SK-N-SH treated with all-trans-retinoic acid at 6 μM for 48 hours (cell line): ENCODE results near the gene SLC4A4.

ENCODE experiments used
- ATAC-seq: fragments of 200-7000 bp; cut with Tn5 transposase; 3 replicates; pipeline ENCODE4 v1.9.1; 2020; ENCODE audit warnings: mild to moderate bottlenecking, moderate library complexity
- ARNTL ChIP-seq: fragments of 450-650 bp; formaldehyde crosslinking; IDR thresholded peaks from 2 replicates; pipeline ENCODE4 v1.5.0; 2020; ENCODE audit warnings: low read depth, mild to moderate bottlenecking, moderate library complexity, borderline replicate concordance
- BACH2 ChIP-seq: fragments of 250-450 bp; sonication (Bioruptor Pico); IDR thresholded peaks from 2 replicates; pipeline ENCODE4 v1.9.0; 2021; ENCODE audit warnings: mild to moderate bottlenecking, borderline replicate concordance
- CSDC2 ChIP-seq: fragments of 250-450 bp; sonication (Bioruptor Pico); IDR thresholded peaks from 2 replicates; pipeline ENCODE4 v1.5.0; 2020; ENCODE audit warnings: mild to moderate bottlenecking, moderate library complexity
- ESRRG ChIP-seq: fragments of 250-450 bp; sonication (Bioruptor Pico); IDR thresholded peaks from 2 replicates; pipeline ENCODE4 v1.6.1; 2021; ENCODE audit warnings: mild to moderate bottlenecking
- GLIS3 ChIP-seq: fragments of 250-450 bp; sonication (Bioruptor Pico); IDR thresholded peaks from 2 replicates; pipeline ENCODE4 v1.5.0; 2020; ENCODE audit warnings: mild to moderate bottlenecking, moderate library complexity
- ISL1 ChIP-seq: fragments of 250-450 bp; sonication (Bioruptor Pico); IDR thresholded peaks from 2 replicates; pipeline ENCODE4 v2.1.2; 2022; ENCODE audit warnings: mild to moderate bottlenecking, moderate library complexity
- OSR1 ChIP-seq: fragments of 250-450 bp; sonication (Bioruptor Pico); IDR thresholded peaks from 2 replicates; pipeline ENCODE4 v1.8.0; 2022; ENCODE audit warnings: moderate library complexity, mild to moderate bottlenecking, inconsistent platforms
- PPARA ChIP-seq: fragments of 250-450 bp; sonication (Bioruptor Pico); IDR thresholded peaks from 2 replicates; pipeline ENCODE4 v1.5.0; 2020; ENCODE audit warnings: mild to moderate bottlenecking, borderline replicate concordance
- RARB ChIP-seq: fragments of 250-450 bp; sonication (Bioruptor Pico); IDR thresholded peaks from 2 replicates; pipeline ENCODE4 v1.8.0; 2021; ENCODE audit warnings: mild to moderate bottlenecking, moderate library complexity
- SNAI2 ChIP-seq: fragments of 250-450 bp; sonication (Bioruptor Pico); IDR thresholded peaks from 2 replicates; pipeline ENCODE4 v1.5.0; 2020; ENCODE audit warnings: mild to moderate bottlenecking, moderate library complexity
- TCF4 ChIP-seq: fragments of 250-450 bp; sonication (Bioruptor Pico); IDR thresholded peaks from 2 replicates; pipeline ENCODE4 v1.8.0; 2021; ENCODE audit warnings: mild to moderate bottlenecking, moderate library complexity, borderline replicate concordance
- TOX ChIP-seq: fragments of 250-450 bp; sonication (Bioruptor Pico); IDR thresholded peaks from 2 replicates; pipeline ENCODE4 v1.8.0; 2021; ENCODE audit warnings: mild to moderate bottlenecking, moderate library complexity, borderline replicate concordance
- ZC3H10 ChIP-seq: fragments of 250-450 bp; sonication (Bioruptor Pico); IDR thresholded peaks from 2 replicates; pipeline ENCODE4 v1.5.1; 2021; ENCODE audit warnings: mild to moderate bottlenecking, moderate library complexity
- ZFP3 ChIP-seq: fragments of 250-450 bp; sonication (Bioruptor Pico); IDR thresholded peaks from 2 replicates; pipeline ENCODE4 v1.5.0; 2020; ENCODE audit warnings: mild to moderate bottlenecking, moderate library complexity
- ZFP30 ChIP-seq: fragments of 450-650 bp; formaldehyde crosslinking; IDR thresholded peaks from 2 replicates; pipeline ENCODE4 v1.5.0; 2022; ENCODE audit warnings: mild to moderate bottlenecking, moderate library complexity
- ZNF565 ChIP-seq: fragments of 450-650 bp; formaldehyde crosslinking; conservative IDR thresholded peaks from 2 replicates; pipeline ENCODE4 v1.5.0; 2020; ENCODE audit warnings: low read depth, mild to moderate bottlenecking, moderate library complexity
- ZNF70 ChIP-seq: fragments of 450-650 bp; formaldehyde crosslinking; IDR thresholded peaks from 2 replicates; pipeline ENCODE4 v1.5.0; 2020; ENCODE audit warnings: mild to moderate bottlenecking, moderate library complexity
- ZNF8 ChIP-seq: fragments of 450-650 bp; formaldehyde crosslinking; IDR thresholded peaks from 2 replicates; pipeline ENCODE4 v1.5.0; 2020; ENCODE audit warnings: mild to moderate bottlenecking, moderate library complexity
- TF ChIP-seq, protein P1 (sequence below): fragments of 250-450 bp; sonication (Bioruptor Pico); IDR thresholded peaks from 2 replicates; pipeline ENCODE4 v1.5.1; 2020; ENCODE audit warnings: low read depth, mild to moderate bottlenecking, moderate library complexity
- TF ChIP-seq, protein P2 (sequence below): fragments of 250-450 bp; sonication (Bioruptor Pico); IDR thresholded peaks from 2 replicates; pipeline ENCODE4 v1.5.1; 2021; ENCODE audit warnings: mild to moderate bottlenecking, moderate library complexity
- TF ChIP-seq, protein P3 (sequence below): fragments of 250-450 bp; sonication (Bioruptor Pico); IDR thresholded peaks from 2 replicates; pipeline ENCODE4 v1.8.0; 2020; ENCODE audit warnings: mild to moderate bottlenecking, moderate library complexity, borderline replicate concordance
- TF ChIP-seq, protein P4 (sequence below): fragments of 250-450 bp; sonication (Bioruptor Pico); IDR thresholded peaks from 2 replicates; pipeline ENCODE4 v1.5.0; 2020; ENCODE audit warnings: mild to moderate bottlenecking, moderate library complexity
- TF ChIP-seq, protein P5 (sequence below): fragments of 250-450 bp; sonication (Bioruptor Pico); IDR thresholded peaks from 2 replicates; pipeline ENCODE4 v1.8.0; 2021; ENCODE audit warnings: low read depth, mild to moderate bottlenecking, moderate library complexity, borderline replicate concordance

SLC4A4 gene

DNA sequence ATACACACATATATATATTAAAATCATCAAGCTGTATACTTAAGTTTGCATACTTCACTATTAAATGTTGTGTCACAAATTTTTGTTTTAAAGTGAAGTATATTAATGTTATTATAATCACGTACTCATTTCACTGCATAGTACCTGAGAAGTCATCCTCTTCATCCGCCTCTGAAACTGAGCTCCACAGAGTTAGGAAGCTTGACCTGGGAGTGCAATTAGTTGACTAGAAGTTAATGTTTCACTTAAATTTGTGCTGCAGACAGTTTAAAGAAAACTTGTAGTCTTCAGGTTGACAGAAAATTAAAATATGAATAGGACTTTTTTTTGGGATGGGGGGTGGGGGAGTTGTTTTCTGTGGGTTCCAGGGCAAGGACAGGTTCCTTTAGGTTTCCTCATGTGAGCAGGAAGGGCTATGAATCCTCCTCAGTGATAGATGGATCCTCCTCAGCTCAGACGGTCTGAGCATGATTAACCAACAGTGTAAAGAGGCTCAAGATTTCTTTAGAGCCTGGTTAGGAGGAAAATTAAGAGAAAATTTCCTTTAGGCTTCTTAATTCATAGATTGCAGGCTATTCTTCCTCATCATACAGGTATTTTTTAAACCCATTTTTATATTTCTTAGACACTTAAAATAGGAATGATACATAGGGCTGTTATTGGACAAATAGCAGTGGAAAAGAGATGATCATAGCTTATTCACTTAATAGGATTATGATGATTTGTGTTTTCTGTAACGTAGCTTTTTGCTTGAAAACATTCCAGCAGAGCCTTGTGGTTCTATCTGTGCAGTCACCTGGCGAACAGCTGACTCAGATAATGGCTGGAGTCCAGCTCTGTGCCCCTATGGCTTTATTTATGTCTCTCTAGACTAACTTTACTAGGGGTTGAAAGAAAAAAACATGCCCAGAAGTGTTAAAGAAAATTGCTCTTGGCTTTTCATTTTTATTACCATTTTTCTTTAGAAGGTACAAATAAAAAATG, 102.7 kb downstream of the SLC4A4 start:
- TF ChIP-seq GLIS3 (CRISPR knock-in tag): no peak
- TF ChIP-seq ZFP30 (CRISPR knock-in tag): no peak
- TF ChIP-seq ZNF565 (CRISPR knock-in tag): no peak
- TF ChIP-seq RARB: no peak
- no peak for TF ChIP-seq ZNF70 (CRISPR knock-in tag)
- no peak for TF ChIP-seq SNAI2 (CRISPR knock-in tag)
- no peak for TF ChIP-seq OSR1
- TF ChIP-seq TCF4 (CRISPR knock-in tag): no peak
- TF ChIP-seq ZNF8 (CRISPR knock-in tag): no peak
- TF ChIP-seq CSDC2 (CRISPR knock-in tag): no peak
- no peak for TF ChIP-seq ZC3H10 (CRISPR knock-in tag)
- TF ChIP-seq, protein P1, sequence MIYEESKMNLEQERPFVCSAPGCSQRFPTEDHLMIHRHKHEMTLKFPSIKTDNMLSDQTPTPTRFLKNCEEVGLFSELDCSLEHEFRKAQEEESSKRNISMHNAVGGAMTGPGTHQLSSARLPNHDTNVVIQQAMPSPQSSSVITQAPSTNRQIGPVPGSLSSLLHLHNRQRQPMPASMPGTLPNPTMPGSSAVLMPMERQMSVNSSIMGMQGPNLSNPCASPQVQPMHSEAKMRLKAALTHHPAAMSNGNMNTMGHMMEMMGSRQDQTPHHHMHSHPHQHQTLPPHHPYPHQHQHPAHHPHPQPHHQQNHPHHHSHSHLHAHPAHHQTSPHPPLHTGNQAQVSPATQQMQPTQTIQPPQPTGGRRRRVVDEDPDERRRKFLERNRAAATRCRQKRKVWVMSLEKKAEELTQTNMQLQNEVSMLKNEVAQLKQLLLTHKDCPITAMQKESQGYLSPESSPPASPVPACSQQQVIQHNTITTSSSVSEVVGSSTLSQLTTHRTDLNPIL (CRISPR knock-in tag): no peak
- TF ChIP-seq BACH2: no peak
- TF ChIP-seq TOX (CRISPR knock-in tag): no peak
- TF ChIP-seq, protein P2, sequence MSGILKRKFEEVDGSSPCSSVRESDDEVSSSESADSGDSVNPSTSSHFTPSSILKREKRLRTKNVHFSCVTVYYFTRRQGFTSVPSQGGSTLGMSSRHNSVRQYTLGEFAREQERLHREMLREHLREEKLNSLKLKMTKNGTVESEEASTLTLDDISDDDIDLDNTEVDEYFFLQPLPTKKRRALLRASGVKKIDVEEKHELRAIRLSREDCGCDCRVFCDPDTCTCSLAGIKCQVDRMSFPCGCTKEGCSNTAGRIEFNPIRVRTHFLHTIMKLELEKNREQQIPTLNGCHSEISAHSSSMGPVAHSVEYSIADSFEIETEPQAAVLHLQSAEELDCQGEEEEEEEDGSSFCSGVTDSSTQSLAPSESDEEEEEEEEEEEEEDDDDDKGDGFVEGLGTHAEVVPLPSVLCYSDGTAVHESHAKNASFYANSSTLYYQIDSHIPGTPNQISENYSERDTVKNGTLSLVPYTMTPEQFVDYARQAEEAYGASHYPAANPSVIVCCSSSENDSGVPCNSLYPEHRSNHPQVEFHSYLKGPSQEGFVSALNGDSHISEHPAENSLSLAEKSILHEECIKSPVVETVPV (CRISPR knock-in tag): no peak
- no peak for TF ChIP-seq ISL1 (CRISPR knock-in tag)
- no peak for ATAC-seq

DNA sequence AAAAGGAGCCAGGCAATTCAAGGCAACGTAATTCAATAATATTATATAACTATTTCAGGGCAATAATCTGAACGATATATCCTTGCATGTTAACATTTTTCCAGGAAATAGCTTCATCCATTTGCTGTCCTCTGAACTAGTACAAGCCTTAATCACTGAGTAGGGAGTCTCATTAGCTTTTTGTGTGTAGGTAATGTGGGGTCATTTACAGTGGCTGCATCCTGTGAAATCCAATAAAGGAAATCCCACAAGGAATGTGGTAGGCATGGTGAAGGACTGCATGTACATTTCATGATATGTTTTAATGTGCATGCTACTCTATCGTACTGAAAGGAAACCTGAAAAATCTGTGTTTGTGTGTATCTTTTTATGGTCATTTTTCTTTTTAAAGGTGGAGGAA, 103.5 kb downstream of the SLC4A4 start:
- TF ChIP-seq SNAI2 (CRISPR knock-in tag): no peak
- TF ChIP-seq ZNF8 (CRISPR knock-in tag): no peak
- no peak for TF ChIP-seq GLIS3 (CRISPR knock-in tag)
- TF ChIP-seq, protein P3, sequence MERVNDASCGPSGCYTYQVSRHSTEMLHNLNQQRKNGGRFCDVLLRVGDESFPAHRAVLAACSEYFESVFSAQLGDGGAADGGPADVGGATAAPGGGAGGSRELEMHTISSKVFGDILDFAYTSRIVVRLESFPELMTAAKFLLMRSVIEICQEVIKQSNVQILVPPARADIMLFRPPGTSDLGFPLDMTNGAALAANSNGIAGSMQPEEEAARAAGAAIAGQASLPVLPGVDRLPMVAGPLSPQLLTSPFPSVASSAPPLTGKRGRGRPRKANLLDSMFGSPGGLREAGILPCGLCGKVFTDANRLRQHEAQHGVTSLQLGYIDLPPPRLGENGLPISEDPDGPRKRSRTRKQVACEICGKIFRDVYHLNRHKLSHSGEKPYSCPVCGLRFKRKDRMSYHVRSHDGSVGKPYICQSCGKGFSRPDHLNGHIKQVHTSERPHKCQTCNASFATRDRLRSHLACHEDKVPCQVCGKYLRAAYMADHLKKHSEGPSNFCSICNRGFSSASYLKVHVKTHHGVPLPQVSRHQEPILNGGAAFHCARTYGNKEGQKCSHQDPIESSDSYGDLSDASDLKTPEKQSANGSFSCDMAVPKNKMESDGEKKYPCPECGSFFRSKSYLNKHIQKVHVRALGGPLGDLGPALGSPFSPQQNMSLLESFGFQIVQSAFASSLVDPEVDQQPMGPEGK: no peak
- no peak for TF ChIP-seq ZNF565 (CRISPR knock-in tag)
- TF ChIP-seq OSR1: no peak
- no peak for TF ChIP-seq PPARA (CRISPR knock-in tag)
- TF ChIP-seq, protein P4, sequence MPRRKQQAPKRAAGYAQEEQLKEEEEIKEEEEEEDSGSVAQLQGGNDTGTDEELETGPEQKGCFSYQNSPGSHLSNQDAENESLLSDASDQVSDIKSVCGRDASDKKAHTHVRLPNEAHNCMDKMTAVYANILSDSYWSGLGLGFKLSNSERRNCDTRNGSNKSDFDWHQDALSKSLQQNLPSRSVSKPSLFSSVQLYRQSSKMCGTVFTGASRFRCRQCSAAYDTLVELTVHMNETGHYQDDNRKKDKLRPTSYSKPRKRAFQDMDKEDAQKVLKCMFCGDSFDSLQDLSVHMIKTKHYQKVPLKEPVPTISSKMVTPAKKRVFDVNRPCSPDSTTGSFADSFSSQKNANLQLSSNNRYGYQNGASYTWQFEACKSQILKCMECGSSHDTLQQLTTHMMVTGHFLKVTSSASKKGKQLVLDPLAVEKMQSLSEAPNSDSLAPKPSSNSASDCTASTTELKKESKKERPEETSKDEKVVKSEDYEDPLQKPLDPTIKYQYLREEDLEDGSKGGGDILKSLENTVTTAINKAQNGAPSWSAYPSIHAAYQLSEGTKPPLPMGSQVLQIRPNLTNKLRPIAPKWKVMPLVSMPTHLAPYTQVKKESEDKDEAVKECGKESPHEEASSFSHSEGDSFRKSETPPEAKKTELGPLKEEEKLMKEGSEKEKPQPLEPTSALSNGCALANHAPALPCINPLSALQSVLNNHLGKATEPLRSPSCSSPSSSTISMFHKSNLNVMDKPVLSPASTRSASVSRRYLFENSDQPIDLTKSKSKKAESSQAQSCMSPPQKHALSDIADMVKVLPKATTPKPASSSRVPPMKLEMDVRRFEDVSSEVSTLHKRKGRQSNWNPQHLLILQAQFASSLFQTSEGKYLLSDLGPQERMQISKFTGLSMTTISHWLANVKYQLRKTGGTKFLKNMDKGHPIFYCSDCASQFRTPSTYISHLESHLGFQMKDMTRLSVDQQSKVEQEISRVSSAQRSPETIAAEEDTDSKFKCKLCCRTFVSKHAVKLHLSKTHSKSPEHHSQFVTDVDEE (CRISPR knock-in tag): no peak
- no peak for TF ChIP-seq TCF4 (CRISPR knock-in tag)
- no peak for TF ChIP-seq ZC3H10 (CRISPR knock-in tag)
- TF ChIP-seq, protein P5, sequence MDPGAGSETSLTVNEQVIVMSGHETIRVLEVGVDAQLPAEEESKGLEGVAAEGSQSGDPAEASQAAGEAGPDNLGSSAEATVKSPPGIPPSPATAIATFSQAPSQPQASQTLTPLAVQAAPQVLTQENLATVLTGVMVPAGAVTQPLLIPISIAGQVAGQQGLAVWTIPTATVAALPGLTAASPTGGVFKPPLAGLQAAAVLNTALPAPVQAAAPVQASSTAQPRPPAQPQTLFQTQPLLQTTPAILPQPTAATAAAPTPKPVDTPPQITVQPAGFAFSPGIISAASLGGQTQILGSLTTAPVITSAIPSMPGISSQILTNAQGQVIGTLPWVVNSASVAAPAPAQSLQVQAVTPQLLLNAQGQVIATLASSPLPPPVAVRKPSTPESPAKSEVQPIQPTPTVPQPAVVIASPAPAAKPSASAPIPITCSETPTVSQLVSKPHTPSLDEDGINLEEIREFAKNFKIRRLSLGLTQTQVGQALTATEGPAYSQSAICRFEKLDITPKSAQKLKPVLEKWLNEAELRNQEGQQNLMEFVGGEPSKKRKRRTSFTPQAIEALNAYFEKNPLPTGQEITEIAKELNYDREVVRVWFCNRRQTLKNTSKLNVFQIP: no peak
- TF ChIP-seq ZFP30 (CRISPR knock-in tag): no peak
- no peak for TF ChIP-seq ZNF70 (CRISPR knock-in tag)
- TF ChIP-seq, protein P1 (CRISPR knock-in tag): no peak
- no peak for TF ChIP-seq ARNTL (CRISPR knock-in tag)
- TF ChIP-seq, protein P2 (CRISPR knock-in tag): no peak
- TF ChIP-seq BACH2: no peak
- no peak for TF ChIP-seq TOX (CRISPR knock-in tag)
- TF ChIP-seq ZFP3 (CRISPR knock-in tag): no peak
- no peak for TF ChIP-seq ESRRG (CRISPR knock-in tag)
- ATAC-seq: no peak
